Measurements from ENCODE around the gene COLQ.
"Not testable (repeated sequence)": the region's sequence is repeated elsewhere in the genome, so short reads cannot be mapped to it uniquely, and the experiment has no call there.

The COLQ gene

DNA sequence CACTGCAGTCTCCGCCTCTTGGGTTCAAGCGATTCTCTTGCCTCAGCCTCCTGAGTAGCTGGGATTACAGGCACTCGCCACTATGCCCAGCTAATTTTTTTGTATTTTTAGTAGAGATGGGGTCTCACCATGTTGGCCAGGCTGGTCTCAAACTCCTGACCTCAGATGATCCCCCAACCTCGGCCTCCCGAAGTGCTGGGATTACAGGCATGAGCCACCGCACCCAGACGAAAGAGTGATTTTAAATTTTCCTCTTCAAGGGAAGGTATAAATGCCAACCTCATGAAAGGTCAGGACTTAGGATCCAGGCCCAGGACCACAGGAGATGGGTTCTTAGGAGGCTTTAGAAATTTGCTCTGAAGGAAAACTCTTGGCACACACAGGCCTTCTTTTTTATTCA lies 110.5 kb downstream of the COLQ start:
- DNase-seq: not testable (repeated sequence)

DNA sequence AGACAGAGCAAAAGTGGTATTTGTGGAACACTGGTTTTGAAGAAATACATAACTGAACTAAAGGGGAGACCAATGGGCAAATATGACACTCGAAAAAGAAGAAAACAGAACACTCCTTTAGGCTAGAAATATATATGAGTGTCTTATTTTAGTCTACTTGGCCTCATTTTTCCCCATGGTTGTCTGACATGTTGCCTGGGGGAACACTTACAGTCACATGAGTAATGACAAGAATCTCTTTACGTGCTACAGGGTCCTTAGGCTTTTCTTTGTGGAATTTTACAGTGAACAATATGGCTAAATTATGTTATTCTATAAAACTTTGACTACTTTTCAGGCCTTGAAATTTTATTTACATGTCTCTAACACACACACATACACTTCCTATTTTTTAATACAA lies 111.7 kb downstream of the COLQ start:
- no peak for DNase-seq

DNA sequence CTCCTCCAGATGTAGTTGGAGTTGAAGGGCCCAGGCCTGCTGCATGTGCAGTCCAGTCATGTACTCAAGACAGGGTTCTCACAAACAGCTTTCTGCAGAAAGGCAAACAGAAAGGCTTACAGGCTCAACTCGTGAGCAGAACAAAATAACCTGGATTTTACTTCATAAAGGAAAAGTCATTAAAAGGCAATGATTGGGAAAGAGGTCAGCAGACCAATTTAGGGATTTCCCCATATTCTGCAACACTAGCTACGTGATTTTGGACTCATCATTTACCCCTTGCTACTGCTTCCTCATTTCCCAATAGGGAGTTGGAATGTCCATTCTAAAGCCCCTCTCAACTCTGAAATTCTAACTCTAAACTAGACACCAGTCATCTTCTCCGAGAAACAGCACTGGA lies 112.3 kb downstream of the COLQ start:
- DNase-seq: no peak

DNA sequence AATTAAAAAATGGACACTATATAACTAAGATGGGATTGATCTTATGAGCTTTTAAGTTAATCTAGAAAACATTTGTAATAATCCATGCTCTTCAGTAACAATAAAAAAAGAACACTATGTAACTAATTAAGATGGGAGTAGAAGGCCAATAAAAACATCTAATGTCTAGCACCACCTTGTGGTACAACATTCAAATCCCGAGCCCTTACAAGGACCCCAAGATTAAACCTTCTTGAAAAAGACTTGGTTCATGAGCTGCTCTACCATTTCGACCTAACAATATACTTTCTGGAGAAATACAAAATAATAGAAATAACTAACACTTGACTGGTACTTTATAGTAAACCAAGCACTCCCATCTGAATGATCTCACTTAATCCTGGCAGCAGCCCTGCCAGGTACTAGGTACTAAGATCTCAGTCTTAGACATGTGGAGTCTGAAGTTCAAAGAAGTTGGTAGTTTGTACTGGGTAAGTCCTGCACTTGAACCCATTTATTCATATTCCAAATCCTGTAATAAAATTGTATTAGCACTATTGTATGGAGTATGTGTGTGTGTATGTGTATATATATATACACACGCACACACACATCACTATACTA lies 116.0 kb downstream of the COLQ start:
- peak; percentile 0 to 55 (median 23) for DNase-seq

DNA sequence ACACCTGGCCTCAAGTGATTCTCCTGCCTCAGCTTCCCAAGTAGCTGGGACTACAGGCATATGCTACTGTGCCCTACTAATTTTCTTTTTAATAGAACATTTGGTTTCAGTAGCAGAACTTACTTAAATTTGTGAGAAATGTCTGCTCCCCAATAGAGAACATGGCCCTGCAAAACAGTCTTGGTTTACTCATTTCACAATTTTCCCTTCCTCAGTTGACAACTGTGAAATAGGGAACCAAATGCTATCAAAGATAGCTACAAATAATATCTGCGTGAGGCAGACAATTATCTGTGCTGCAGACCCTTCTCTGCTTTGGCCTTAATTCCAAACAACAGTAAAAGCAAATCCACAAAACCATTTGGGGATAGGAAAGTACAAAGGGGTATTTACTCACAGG lies 116.7 kb downstream of the COLQ start:
- no peak for DNase-seq

DNA sequence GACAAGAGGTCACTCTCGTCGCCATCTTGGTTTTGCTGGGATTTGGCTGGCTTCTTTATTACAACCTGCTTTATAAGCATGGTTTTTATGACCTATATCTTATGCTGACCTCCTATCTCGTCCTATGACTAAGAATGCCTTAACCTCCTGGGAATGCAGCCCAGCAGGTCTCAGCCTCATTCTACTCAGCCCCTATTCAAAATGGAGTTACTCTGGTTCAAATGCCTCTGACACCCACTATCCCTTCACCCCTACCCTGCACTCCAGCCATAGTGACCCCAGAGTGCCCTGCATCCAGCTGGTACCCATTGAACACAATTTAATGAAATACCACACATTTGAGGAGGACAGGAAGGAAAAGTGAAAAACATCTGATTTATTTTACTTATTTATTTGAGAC lies 117.5 kb downstream of the COLQ start:
- no peak for DNase-seq

DNA sequence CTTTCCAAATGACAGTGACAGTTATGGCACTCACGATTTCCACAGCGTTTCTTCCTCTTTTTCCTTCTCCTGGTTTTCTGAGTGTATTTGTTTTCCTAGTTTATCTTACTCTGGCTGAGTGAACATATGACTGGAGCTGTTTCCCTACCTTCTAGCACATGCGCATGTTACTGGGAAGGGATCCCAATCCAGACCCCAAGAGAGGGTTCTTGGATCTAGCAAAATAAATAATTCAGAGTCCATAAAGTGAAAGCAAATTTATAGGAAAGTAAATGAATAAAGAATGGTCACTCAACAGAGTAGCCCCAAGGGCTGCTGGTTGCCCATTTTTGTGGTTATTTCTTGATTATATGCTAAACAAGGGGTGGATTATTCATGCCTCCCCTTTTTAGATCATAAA lies 118.0 kb downstream of the COLQ start:
- no peak for DNase-seq

DNA sequence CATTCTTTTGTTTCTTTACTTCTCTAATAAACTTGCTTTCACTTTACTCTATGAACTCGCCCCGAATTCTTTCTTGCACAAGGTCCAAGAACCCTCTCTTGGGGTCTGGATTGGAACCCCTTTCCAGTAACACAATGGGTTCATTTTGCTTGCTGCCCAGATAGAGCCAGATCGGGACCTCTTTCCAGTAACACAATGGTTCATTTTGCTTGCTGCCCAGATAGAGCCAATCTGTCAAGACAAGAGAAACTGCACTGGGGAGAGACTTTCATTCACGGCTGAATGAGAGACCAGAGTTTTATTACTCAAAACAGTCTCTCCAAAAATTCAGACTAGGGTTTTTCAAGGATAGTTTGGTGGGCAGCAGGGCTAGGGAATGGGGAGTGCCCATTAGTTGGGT lies 119.6 kb downstream of the COLQ start:
- no peak for DNase-seq
